Endothelial cell of hepatic sinusoid (primary cell): ENCODE measurements around the gene SMIM35.
"Not testable (repeated sequence)": the region's sequence is repeated elsewhere in the genome, so short reads cannot be mapped to it uniquely, and the experiment has no call there.

Source experiments
- in situ Hi-C: cut with HindIII; loops from 2 replicates; pipeline ENCODE4 v1.10.0; 2017; ENCODE audit warnings: low sequenced_read_pairs

The SMIM35 gene

DNA sequence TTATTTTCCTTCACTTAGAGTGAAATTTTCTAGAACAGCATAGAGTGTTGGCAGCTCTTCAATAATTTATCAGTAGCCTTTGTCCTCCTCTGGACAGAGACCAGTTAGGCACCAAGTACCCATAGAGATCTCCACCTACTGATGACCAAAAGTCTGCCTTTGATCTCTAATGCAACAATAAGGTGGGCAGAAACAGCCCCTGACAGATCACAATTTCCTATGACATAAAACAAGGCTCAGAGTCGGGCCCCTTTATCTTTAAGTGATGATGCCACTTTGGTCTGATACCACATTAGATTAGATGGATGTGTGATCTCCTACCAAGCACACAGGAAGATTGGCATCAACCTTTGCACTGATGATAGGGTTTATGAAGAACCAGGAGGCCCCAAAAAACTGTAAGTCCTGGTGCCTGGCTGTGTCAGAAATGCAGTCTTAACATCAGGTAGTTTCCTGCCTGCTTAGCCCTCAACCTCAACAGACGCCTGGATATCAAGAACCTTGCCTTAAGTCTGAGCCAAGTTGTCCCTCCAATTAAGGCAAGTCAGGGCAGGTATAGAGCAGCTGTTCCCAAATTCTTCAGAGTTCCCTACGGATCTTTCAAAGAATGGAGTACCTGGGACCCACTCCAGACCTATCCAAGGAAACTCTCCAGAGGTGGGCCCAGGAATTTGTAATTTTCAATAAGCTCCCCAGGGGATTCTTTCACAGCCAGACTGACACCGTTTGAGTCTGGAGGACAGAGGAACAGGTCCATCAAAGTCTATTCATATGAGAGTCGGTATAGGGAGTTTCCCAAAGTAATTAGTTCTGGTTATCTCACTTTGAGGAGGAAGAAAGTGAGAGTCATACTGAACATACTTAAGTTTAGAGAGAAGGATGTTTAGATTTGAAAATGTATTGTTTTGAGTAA, 40.5 kb downstream of the SMIM35 start:
- in situ Hi-C loops: no loop called here

DNA sequence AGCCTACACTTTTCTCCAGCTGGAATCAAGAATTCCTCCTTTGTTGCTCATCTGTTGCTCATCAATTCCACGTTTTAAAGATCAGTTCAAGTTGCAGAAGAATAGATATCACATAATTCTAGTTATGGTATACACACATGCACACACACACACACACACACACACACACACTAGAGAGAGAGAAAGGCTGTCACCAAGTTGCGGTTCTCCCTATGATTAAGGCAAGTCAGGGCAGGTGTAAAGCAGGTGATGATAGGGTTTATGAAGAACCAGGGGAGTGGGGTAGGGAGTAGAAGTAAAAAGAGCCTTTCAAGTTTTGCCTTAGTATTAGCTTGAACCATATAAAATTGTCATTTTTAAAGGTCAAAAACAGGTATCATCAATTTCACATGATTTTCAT, 41.6 kb downstream of the SMIM35 start:
- in situ Hi-C loops: no loop called here

DNA sequence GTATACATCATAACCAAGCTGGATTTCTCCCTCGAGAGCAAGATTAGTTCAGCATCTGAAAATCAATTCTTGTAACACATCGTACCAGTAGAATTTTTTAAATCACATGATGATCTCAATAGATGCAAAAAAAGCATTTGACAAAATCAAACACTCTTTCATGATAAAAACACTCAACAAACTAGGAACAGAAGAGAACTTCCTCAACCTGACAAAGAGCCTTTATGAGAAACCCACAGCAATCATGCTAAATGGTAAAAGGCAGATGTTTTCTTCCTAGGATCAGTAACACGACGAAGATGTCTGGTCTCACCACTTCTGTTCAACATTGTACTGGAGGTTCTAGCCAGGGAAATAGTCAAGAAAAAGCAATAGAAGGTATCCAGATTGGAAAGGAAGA, 44.0 kb downstream of the SMIM35 start:
- in situ Hi-C loops: no loop called here

DNA sequence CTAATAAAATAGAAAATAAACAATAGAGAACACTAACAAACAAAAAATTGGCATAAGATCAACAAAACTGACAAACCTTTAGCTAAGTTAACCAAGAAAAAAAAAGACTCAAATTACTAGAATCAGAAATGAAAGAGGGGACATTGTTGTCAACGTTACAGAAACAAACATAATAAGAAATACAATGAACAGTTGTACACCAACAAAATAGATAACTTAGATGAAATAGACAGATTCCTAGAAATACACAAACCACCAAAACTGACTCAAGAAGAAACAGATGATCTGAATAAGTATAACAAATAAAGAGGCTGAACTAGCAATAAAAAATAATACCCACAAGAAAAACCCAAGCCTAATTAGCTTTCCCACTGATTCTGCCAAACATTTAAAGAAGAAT, 44.6 kb downstream of the SMIM35 start:
- in situ Hi-C loops: no loop called here

DNA sequence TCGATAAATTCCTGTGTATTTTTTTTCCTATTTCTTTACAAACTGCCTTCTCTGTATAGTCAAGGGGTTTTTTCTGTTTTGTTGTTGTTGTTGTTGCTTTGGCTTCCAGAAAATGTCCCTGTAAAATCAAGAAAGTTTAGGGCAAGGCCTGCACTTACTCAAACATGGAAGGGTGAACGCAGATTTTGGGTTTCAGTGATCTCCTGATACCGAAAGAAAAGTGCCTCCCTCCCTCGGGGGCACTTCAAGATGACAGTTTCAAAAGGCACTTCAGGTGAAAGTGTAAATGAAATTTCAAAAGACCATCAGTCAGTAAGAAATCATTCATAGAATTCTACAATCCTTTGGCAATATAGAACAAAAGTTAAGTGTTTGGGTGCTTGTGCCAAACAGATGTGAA, 53.3 kb downstream of the SMIM35 start:
- in situ Hi-C loops: no loop called here

DNA sequence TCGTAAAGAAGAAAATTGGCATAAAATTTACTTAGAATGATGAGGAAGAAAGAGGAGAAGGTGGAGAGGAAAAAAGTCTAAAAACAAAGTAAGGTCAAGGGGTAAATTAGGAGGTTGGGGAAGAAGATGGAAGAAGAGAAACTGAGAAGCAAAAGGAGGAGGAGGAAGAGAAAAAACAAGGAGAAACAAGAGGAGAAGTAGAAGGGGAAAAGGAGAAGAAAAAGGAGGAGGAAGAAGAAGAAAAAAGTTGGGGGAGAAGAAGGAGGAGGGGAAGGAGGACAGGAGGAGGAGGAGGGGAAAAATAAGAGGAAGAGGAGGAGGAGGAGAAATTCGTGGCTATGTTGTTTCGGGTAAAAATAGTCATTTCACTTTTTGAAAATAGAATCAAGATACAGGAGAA, 58.1 kb downstream of the SMIM35 start:
- in situ Hi-C loops: no loop called here

DNA sequence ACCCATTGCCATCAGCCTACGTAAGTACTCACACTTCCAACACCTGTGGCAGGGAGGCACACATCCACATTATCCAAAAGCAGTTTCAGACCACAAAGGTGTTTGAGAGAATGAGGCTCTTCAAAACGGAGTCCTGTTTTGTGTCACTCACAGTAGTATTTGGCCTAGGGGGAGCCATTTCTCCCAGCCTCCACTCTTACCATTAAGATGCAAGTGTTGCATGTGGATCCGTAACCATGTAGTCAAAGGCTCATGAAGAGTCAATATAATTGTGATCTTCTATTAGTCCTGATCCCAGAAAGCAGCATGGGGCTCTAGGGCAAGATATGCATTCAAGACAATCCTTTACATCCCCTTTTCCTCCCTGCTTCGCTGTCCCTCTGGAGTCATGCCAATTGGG, 59.1 kb downstream of the SMIM35 start:
- in situ Hi-C loops: no loop called here

DNA sequence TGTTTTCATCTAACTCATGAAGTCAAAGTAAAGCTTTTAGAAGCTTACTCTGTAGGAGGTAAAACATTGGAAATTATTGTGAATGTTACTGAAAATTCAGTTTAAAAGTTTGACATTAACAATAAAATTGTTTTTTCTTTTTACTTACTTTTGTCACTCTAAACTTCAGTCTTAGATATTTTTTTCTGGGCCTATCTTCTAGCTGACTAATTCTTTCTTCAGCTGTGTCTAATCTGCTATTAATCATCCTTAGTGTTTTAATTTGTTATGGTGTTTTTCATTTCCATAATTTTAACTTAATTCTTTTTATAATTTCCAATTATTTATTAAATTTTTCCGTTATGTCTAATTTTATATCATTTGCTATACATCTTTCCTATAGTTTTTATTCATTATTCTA, 65.6 kb downstream of the SMIM35 start:
- in situ Hi-C loops: no loop called here

DNA sequence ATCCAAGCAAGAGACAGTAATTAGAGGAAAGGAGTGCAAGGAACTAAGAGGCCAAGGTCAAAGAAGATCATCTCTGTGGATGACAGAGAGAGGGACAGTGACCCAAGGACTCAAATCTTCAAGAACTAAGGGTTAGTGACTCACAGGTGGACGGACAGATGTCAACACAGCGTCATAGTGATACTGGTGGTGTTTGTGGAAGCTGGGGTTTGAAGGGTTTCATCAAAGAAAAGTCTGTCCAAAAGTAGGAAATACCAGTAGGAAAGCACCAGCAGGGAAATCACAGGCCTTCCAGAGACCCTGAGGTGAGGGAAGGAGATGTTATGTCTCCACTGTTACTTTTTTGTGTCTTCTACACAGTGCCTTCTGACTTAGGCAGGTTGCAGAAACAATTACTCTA, 68.4 kb downstream of the SMIM35 start:
- in situ Hi-C loops: no loop called here

DNA sequence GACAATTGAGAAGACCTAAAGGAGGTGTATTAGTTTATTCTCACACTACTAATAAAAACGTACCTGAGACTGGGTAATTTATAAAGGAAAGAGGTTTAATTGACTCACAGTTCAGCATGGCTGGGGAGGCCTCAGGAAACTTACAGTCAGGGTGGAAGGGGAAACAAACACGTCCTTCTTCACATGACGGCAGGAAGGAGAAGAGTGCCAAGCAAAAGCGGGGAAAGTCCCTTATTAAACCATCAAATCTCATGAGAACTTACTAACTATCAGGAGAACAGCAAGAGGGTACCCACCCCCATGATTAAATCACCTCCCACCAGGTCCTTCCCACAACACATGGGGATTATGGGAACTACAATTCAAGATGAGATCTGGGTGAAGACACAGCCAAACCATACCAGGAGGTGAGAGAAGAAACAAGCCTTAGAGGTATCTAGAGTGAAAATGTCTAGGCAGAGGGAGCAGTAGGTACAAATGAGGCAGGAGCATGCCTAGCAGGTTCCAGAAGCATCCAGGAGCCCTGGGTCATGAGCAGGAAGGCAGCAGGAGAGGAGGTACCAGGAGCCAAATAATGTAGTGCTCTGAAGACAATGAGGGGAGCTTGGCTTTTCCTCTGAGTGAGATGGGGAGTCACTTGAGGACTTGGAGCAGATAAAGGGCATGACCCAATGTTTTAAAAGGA, 69.0 kb downstream of the SMIM35 start:
- in situ Hi-C loops: no loop called here

DNA sequence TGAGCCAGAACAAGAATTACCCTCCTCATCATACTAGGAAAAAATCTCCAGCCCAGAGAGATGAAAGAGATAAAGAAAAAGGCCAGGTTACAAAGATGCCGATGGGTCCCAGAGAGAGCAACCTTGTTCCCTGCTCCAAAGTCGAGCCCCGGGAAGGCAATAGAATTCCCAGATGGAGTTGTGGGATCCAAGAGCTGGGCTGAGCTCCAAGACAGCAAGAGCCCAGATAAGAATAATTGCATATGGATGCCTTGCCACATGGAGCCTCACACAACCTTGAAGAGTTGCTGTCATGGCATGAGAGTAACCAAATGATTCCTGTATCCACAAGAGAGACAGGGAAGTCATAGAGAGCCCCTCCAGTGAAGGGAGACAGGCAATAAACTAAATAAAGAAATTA, 69.7 kb downstream of the SMIM35 start:
- in situ Hi-C loops: no loop called here

DNA sequence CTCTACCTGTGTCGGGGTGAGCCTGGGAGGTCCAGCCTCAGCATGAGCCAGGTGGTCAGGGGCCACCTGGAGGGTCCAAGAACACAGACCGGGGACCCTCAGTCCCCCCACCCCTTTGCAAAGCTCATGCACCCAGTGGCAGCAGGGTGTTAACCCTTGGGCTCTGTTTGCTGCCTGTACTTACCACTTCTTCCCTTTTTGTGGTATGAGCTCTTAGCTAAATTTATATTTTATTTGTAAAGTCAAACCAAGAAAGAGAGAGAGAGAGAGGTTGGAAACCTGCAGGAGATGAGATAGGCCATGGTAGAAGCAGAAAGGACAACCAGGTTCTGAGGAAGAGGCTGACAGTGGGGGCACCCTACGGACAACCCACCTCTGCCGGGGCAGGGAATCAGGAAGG, 70.7 kb downstream of the SMIM35 start:
- in situ Hi-C loops: no loop called here

DNA sequence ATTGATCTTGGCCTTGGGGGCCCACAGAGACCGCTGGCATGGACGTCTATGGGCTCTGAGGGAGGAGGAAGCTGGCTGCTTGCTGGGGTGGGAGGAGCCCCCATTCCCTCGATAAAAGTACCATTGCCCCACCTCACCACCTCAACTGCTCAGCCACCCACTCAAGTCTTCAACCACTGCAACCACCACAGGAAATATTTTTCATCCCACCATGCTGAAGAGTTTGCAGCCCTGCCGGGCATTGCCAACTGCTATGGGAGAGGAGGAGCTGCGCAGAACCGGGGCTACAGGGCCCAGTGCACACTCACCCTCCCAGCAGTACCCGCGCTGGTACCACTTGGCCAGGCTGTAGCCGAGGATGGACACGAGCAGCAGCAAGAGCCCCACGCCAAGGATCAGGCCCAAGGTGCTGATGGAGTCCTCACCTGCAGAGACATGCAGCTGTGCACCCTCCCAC, 71.3 kb downstream of the SMIM35 start:
- in situ Hi-C loops: no loop called here

DNA sequence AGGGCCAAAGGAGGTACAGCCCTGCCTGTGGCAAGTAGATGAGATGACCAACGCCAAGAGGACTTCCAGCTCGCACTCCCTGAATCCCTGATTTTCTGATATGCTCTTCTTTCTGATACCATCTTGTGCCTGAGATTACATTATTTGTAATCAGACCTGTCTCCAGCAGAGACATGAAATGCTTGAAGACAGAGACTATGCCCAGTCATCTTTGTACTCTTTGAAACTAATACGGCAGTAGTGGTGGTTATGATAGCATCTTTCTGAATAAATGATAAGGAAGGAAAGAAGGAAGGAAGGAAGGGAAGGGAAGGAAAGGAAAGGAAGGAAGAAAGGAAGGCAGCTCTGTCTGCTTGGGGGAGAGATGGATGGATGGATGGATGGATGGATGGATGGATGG, 72.7 kb downstream of the SMIM35 start:
- in situ Hi-C loops: no loop called here

DNA sequence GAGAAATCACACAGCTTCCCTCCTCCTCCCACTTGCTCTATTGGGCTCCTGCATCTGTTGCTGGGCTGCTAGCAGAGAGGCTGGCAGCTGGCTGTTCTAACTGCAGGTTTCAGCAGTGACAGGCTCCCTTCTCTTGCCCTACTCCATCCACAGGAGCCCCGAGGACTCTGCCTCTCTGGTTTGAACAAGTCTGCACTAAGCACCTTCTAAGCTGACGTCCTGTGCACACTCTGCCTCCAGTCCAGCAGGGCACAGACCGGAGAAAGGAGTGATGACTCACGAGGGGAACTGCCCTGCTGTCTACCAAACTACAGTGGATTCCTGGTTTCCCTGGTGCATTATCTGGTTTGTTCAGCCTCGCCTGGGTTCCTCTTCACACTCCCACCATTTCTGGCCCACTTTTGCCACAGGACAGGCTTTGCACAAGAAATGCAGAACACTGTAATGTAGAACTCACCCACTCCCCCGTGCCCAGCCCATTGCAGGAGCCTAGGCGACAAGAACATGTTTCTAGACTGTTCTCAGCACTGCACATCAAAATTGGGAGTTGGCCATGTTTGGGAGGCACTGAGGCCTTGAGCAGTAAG, 74.6 kb downstream of the SMIM35 start:
- in situ Hi-C loops: no loop called here

DNA sequence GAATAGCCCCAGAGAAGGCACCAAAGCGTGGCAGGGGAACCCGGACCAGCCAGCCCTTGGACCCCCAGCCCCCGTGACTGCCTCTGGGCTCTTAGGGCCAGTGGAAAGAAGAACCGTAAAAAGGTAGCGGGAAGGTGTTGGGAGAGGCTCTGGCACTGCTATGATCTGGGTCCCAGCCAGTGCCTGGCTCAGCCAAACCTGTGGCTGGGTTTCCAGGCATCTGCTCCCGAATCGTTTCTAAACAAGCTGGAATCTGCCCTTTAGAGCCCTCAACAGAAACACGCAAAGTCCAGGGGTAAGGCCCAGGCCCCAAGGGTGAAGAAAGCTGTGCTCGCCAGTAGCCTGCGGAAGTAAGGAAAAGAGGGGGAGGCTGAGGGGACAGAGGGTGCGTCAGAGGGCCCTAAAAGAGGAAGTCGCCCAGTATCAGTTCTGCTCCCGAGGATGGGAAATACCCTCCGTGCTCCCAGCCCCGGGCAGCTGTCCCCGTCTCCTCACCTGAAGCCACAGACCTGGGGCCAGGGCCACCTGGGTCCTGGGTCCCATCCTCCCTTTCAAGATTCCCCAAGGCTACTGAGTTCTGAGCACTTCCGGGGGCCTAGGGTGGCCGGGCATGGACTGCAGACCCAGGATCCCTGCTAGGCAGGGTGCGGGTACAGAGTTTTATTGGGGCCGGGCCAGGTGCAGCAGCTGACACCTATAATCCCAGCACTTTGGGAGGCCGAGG, 75.9 kb downstream of the SMIM35 start:
- in situ Hi-C loops: no loop called here

DNA sequence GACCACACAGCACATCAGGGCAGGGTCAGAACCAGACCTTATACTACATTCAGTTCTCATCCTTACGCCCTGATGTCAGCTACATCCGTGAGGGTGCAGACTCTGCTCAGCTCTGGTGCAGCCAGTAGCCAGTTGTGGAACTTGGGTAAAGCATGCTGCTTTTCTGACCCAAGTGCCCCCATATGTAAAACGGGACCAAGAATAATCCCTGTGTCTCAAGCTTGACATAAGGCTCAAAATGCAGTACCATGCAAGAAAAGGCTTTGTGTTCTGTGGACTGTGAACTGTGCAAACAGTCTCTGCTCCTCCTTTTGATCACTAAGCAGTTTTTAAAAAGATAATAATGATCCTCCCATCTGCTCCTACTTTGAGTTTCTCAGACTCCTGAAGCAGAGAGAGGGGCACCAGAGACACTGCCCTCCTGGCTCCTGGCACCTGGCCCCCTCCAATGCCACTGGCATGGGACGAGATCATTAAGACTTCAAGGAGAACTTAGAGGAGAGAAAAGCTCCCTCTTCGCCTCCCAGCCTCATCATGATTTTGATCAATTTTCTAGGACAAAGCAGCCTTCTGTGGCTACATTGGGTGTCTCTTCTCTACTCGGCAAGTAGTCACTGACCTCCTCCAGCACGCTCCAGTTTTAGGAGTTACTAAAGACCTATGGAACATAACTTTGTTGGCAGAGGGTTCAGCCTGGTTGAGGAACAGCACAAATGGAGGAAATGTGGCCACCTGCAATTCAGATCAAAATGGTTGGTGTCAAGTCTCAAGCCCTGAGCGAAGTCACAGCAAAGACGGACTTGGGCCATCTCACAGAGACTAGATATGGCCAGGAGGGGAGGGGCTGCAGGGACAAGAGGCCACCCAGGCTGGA, 76.7 kb downstream of the SMIM35 start:
- in situ Hi-C loops: no loop called here

DNA sequence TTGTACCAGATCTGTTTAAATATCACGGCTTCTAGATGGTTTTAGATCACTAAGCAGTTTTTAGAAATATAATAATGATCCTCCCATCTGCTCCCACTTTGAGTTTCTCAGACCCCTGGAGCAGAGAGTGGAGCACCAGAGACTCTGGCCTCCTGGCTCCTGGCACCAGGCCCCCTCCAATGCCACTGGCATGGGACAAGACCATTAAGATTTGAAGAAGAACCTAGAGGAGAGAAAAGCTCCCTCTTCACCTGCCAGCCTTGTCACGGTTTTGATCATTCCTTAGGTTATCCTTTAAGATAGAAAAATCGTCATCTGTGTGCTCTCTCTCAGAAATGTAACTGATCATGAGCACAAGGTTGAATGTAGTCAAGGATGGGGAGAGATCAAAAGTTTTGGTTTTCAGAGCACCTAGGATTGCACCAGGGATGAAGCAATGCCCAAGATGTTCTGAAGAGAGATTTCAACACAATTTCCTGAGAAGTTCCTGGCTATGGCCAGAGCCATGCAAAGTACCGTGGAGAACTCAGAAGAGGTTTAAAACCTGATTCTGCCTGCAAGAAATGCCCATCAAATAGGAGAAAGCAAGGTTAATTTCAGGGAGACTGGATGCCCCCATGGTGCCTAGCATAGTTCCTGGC, 78.4 kb downstream of the SMIM35 start:
- in situ Hi-C loops: no loop called here

DNA sequence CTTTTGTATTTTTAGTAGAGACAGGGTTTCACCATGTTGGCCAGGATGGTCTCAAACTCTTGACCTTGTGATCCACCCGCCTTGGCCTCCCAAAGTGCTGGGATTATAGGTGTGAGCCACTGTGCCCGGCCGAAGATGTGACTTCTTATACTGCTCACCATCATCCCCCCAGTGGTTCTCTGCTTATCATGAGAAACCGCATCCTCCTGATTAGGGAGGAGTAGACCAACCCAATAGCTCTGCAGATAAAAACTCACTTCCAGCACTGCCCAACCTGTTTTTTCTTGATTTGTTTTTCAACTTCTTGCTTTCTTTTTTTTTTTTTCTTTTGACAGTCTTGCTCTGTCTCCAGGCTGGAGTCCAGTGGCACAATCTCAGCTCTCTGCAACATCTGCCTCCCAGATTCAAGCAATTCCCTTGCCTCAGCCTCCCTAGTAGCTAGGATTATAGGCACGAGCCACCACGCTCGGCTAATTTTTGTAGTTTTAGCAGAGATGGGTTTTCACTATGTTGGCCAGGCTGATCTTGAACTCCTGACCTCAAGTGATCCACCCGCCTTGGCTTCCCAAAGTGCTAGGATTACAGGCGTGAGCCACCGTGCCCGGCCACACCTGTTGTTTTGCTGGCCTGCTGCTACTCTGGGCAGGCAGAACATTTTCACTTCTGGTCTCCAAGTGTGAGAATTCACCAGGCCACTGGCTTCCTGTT, 79.0 kb downstream of the SMIM35 start:
- in situ Hi-C loops: not testable (repeated sequence)
